Upper lobe of left lung (tissue), 6 donors: Measurements from ENCODE around the gene TSPAN12. TPM values are rescaled to one million over a fixed set of nuclear protein-coding genes. Genes with fewer than 3 reads are reported as not detected.

Experiments
- ATAC-seq, 2 donors: fragments of 200-7000 bp; cut with Tn5 transposase; one replicate each; pipeline ENCODE4 v1.9.1; 2022; ENCODE audit warnings: mild to moderate bottlenecking in 2 of 2, moderate library complexity in 2 of 2; ENCODE audit not compliant: low FRiP score in 2 of 2
- DNase-seq, 2 donors: peaks; one replicate each; pipeline ENCODE4 v3.0.0-alpha.2; 2019 to 2020
- H3K27ac ChIP-seq, 4 donors: fragments of 200-600 bp; sonication (generic); one replicate each; pipeline ENCODE4 v1.5.1; 2016 to 2019
- H3K27me3 ChIP-seq, 4 donors: fragments of 200-600 bp; sonication (generic); one replicate each; pipeline ENCODE4 v1.5.1; 2017 to 2019
- H3K36me3 ChIP-seq, 4 donors: fragments of 200-600 bp; sonication (generic); one replicate each; pipeline ENCODE4 v1.5.1; 2016 to 2019
- H3K4me1 ChIP-seq, 4 donors: fragments of 200-600 bp; sonication (generic); one replicate each; pipeline ENCODE4 v1.5.1; 2018 to 2019
- H3K4me3 ChIP-seq, 4 donors: fragments of 200-600 bp; sonication (generic); one replicate each; pipeline ENCODE4 v1.5.1; 2017 to 2019; ENCODE audit warnings: mild to moderate bottlenecking in 2 of 4, moderate library complexity in 1 of 4
- H3K9me3 ChIP-seq, 4 donors: fragments of 200-600 bp; sonication (generic); one replicate each; pipeline ENCODE4 v1.5.1; 2018 to 2019
- EP300 ChIP-seq, 4 donors: sonication (generic); formaldehyde crosslinking; IDR thresholded peaks; one replicate each; pipeline ENCODE4 v1.5.1; 2017; ENCODE audit warnings: antibody characterized with exemption in 4 of 4, control low read depth in 2 of 4
- POLR2A ChIP-seq, 4 donors: fragments of 450-650 bp; IDR thresholded peaks; one replicate each; pipeline ENCODE4 v1.5.1; 2016 to 2017; ENCODE audit warnings: antibody characterized with exemption in 4 of 4, mild to moderate bottlenecking in 2 of 4
- POLR2AphosphoS5 ChIP-seq, 2 donors: sonication (generic); formaldehyde crosslinking; IDR thresholded peaks; one replicate each; pipeline ENCODE4 v1.5.1; 2017; ENCODE audit warnings: antibody characterized with exemption in 2 of 2
- WGBS, 2 donors: methylation state at CpG; one replicate each; pipeline ENCODE4 v1.1.5; 2017 to 2018; 5-methylcytosine and 5-hydroxymethylcytosine counted together
- total RNA-seq, 6 donors: library from RNA; depleted of rRNA in 4 of 6; stranded (reverse); fragments of >200 nt in 4 of 6; gene quantifications; one replicate each; pipeline versions ENCODE4 v1.1.0 to v1.2.1, GENCODE V29; 2016 to 2021
- TF ChIP-seq, protein P1 (sequence below), 6 experiments: fragments of 450-650 bp in 4 of 6; fragments of 200-600 bp in 2 of 6; sonication (generic) in 2 of 6; IDR thresholded peaks; one replicate each; pipeline ENCODE4 v1.5.1; 2016 to 2019; ENCODE audit warnings: antibody characterized with exemption in 6 of 6
- donor health status: DM: no; HTN: no; CAD: no; lungs with moderate emphysema.
- donor health status: DM: no; HTN: yes; CAD: no; lungs with severe emphysema.

Gene TSPAN12
- total RNA-seq, 6 donors from 2014 or later: 22.0 to 56.3 (median 40.0) TPM

DNA sequence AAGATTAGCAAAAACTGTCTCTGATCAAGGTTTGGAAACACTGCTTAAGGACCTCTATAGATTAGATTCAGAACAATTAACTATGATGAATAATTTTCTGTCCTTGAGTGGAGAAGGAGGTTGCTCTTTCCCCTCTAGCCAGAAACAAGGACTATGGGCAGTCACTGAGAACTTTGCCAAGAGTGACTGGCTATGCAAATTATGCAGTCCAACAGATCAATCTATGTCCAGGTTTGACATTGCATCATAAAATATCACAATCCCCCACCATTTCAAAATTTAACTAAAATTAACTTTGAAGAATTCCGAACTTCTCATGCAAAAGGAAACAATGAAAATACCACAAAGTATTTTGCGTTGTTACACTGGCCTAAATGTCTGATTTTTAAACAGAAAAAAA, 50.6 kb downstream of the TSPAN12 start:
- no peak overlapping the region for H3K4me3 ChIP-seq
- TF ChIP-seq, protein P1, sequence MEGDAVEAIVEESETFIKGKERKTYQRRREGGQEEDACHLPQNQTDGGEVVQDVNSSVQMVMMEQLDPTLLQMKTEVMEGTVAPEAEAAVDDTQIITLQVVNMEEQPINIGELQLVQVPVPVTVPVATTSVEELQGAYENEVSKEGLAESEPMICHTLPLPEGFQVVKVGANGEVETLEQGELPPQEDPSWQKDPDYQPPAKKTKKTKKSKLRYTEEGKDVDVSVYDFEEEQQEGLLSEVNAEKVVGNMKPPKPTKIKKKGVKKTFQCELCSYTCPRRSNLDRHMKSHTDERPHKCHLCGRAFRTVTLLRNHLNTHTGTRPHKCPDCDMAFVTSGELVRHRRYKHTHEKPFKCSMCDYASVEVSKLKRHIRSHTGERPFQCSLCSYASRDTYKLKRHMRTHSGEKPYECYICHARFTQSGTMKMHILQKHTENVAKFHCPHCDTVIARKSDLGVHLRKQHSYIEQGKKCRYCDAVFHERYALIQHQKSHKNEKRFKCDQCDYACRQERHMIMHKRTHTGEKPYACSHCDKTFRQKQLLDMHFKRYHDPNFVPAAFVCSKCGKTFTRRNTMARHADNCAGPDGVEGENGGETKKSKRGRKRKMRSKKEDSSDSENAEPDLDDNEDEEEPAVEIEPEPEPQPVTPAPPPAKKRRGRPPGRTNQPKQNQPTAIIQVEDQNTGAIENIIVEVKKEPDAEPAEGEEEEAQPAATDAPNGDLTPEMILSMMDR (IDR thresholded peaks at IDR 0.05): no peak
- TF ChIP-seq POLR2AphosphoS5 (IDR thresholded peaks at IDR 0.05): no peak
- TF ChIP-seq EP300 (IDR thresholded peaks at IDR 0.05): no peak
- no peak for TF ChIP-seq POLR2A (IDR thresholded peaks at IDR 0.05)
- ATAC-seq (no peak), DNase-seq (no peak)
- H3K27me3 ChIP-seq: no peaks in the 10 kb centered on the region
- no peak overlapping the region for H3K27ac ChIP-seq
- peaks cover 0 to 12% (median 5%) of the 10 kb centered on the region in 4 donors for H3K4me1 ChIP-seq
- H3K36me3 ChIP-seq: no peaks in the 10 kb centered on the region
- 80 to 88% methylated on average over 2 of the region's 2 CpGs for WGBS, 2 donors
- H3K9me3 ChIP-seq: no peaks in the 10 kb centered on the region

DNA sequence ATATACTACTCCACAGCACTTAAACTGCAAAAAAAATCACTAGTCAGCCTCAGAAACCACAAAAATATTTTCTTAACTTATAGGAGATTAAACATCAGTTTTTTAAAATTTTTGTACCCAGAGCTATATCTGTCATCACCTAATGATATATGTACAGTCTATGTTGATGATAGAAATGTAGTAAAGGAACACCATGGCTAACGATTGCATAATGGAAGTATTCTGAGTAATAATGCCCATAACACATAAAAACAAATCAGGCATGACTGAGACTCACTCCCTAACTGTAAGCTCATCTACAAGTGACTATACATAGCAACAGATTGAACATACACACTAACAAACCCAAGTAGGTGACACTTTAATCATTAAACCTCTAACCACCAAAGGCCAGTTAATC, 51.3 kb downstream of the TSPAN12 start:
- WGBS, 2 donors: 55 to 79% methylated on average over 1 of the region's 1 CpG
- H3K9me3 ChIP-seq: no peaks in the 10 kb centered on the region
- TF ChIP-seq POLR2AphosphoS5 (IDR thresholded peaks at IDR 0.05) (no peak), POLR2A (IDR thresholded peaks at IDR 0.05) (no peak), EP300 (IDR thresholded peaks at IDR 0.05) (no peak)
- TF ChIP-seq, protein P1 (IDR thresholded peaks at IDR 0.05): no peak
- no peak overlapping the region for H3K4me3 ChIP-seq
- no peaks in the 10 kb centered on the region for H3K36me3 ChIP-seq
- ATAC-seq (no peak), DNase-seq (no peak)
- no peak overlapping the region for H3K27ac ChIP-seq
- peaks cover 0 to 12% (median 5%) of the 10 kb centered on the region in 4 donors for H3K4me1 ChIP-seq
- no peaks in the 10 kb centered on the region for H3K27me3 ChIP-seq

DNA sequence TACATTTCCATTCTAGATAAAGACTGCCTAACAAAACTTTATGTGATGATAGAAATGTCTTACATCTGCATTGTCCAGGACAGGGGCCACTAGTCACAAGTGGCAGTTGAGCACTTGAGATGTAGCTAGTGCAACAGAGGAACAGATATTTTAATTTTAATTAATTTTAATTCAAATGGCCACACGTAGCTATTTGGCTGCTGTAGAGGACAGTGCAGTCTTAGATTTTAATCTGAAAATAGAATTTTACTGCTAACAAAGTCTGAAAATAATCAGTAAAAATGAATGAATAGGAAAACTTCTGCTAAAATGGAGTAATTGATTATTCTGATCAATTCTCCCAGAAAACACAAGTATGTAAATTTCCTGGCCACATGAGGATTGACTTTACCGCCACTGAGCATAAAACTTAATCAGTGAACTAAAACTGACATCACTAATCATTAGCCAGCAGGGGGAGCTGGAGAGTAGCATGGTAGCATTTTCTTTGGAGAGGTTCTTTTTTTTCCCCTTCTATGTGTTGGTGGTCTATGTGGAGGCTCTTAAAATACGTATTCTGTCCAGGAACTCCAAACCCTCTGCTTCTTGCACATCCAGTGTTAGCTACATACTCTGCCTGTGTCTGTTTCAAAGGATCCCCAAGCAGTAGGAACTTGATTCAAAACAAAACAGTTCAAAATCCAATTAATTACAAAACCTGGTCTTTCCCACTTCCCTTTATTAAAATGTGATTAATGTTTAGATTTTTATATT, 52.1 kb downstream of the TSPAN12 start:
- DNase-seq (peak in 1 of 2 donors; percentile 49), ATAC-seq (peak in 1 of 2 donors; percentile 81)
- peaks cover 0 to 12% (median 5%) of the 10 kb centered on the region in 4 donors for H3K4me1 ChIP-seq
- H3K27me3 ChIP-seq: no peaks in the 10 kb centered on the region
- H3K9me3 ChIP-seq: no peaks in the 10 kb centered on the region
- TF ChIP-seq EP300 (IDR thresholded peaks at IDR 0.05): no peak
- TF ChIP-seq, protein P1 (IDR thresholded peaks at IDR 0.05): peak; percentile 61 to 81 (median 72)
- WGBS, 2 donors: 27 to 31% methylated on average over 3 of the region's 3 CpGs
- H3K36me3 ChIP-seq: no peaks in the 10 kb centered on the region
- peak overlapping the region in 1 of 4 donors; percentile 37 for H3K27ac ChIP-seq
- no peak overlapping the region for H3K4me3 ChIP-seq

DNA sequence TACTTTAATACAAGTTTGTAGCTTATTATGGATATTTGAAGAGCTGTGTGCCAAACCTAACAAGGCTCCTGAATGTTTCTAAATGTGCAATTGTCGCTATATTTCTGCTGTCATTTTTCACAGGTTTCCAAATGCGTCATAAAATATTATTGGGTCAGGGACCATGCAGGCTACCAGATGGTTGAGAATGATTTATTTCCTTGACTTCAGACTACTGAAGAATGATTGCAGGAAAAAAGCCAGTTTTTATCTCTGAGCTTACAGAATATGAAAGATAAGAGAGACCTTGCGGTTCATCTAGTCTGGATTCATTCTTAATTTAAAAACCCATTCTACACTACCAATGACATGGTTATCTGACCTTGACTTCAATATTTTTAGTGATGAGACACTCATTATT, 55.2 kb downstream of the TSPAN12 start:
- DNase-seq (no peak), ATAC-seq (no peak)
- 76 to 79% methylated on average over 3 of the region's 3 CpGs for WGBS, 2 donors
- no peak for TF ChIP-seq POLR2A (IDR thresholded peaks at IDR 0.05)
- no peak for TF ChIP-seq POLR2AphosphoS5 (IDR thresholded peaks at IDR 0.05)
- TF ChIP-seq, protein P1 (IDR thresholded peaks at IDR 0.05): no peak
- TF ChIP-seq EP300 (IDR thresholded peaks at IDR 0.05): no peak
- Histone ChIP-seq H3K36me3 (no peaks in the 10 kb centered on the region), H3K4me1 (peaks cover 0 to 12% (median 5%) of the 10 kb centered on the region in 4 donors), H3K4me3 (no peak overlapping the region), H3K9me3 (no peaks in the 10 kb centered on the region), H3K27ac (no peak overlapping the region), H3K27me3 (no peaks in the 10 kb centered on the region)
